Vagina (tissue), 2 donors: ENCODE data around the gene PTPRG.

Experiments used
- CTCF ChIP-seq, 3 experiments: fragments of 450-650 bp in 2 of 3; fragments of 200-600 bp in 1 of 3; sonication (generic) in 1 of 3; IDR thresholded peaks; one replicate each; pipeline ENCODE4 v1.5.1; 2017 to 2019; ENCODE audit warnings: antibody characterized with exemption in 3 of 3, mild to moderate bottlenecking in 2 of 3, moderate library complexity in 2 of 3
- POLR2A ChIP-seq, 2 donors: fragments of 450-650 bp; IDR thresholded peaks; one replicate each; pipeline ENCODE4 v1.6.1; 2017; ENCODE audit warnings: antibody characterized with exemption in 2 of 2, mild to moderate bottlenecking in 2 of 2, moderate library complexity in 2 of 2
- POLR2AphosphoS5 ChIP-seq, 2 donors: sonication (generic); formaldehyde crosslinking; IDR thresholded peaks; one replicate each; pipeline ENCODE4 v1.9.0; 2017; ENCODE audit warnings: antibody characterized with exemption in 2 of 2, mild to moderate bottlenecking in 2 of 2, low read depth in 1 of 2; ENCODE audit not compliant: insufficient read depth in 1 of 2

- TF ChIP-seq CTCF (IDR thresholded peaks at IDR 0.05) (no peak), POLR2AphosphoS5 (IDR thresholded peaks at IDR 0.05; ENCODE audit: insufficient read depth in 1 of 2, low read depth in 1 of 2) (no peak), POLR2A (IDR thresholded peaks at IDR 0.05) (no peak)
Observed at GRCh38 chr3:61638741-61639140, 77.4 kb downstream of the PTPRG start.
